ENCODE measurements around the gene OCA2.
"Not testable (repeated sequence)": the region's sequence is repeated elsewhere in the genome, so short reads cannot be mapped to it uniquely, and the experiment has no call there.

OCA2 gene

DNA sequence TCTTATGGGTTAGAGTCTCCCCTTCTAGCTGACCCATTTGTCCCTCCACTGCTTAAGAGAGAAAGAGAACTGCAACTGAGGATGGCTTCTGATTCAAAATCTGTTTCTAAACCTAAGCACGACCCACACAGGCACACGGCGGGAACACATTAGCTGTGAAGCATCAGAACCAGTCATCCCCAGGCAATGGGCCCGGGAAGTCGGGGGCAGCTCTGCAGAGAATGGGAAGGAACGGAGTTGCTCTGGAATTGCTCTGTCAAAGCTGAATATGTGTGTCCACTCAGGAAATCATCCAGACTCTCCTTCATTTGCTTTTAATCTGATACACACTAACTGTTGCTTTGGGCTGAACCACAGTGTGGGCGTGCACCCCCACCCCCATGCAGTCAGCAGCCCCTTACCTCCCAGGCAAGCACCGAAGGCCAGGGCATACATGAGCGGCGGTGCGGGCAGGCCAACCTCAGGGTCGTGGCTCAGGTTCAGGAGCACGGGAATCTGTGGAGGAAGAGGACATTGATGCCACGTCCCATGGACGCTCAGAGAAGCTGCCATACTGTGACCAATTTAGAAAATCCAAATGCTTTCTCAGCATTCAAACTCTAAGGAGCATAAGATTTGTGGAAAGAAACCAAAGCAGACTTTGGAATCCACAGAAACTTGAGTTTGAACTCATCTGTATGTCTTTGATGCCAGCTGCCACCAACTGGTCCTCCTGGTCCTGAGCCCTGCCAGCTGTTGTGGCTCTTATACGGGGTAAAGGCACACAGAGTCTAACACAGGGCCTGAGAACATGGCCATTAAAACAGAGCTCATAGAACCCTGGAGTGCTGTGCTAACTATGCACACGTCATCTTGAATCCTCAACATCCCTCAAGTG lies 247.9 kb downstream of the OCA2 start:
- no peak for DNase-seq (ENCODE audit: low read depth in 4 of 4, low spot score in 1 of 4)

- DNase-seq (ENCODE audit: low read depth in 4 of 4, low spot score in 1 of 4): no peak
Observed at GRCh38 chr15:27850050-27850449, 249.1 kb downstream of the OCA2 start.

DNA sequence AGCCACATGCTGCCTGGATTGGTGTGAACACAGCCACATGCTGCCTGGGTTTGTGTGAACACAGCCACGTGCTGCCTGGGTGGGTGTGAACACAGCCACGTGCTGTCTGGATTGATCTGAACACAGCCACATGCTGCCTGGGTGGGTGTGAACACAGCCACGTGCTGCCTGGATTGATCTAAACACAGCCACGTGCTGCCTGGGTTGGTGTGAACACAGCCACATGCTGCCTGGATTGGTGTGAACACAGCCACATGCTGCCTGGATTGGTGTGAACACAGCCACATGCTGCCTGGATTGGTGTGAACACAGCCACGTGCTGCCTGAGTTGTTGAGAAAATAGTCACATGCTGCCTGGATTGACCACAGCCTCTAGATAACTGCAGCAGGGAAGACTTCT lies 250.2 kb downstream of the OCA2 start:
- DNase-seq (ENCODE audit: low read depth in 4 of 4, low spot score in 1 of 4): not testable (repeated sequence)

DNA sequence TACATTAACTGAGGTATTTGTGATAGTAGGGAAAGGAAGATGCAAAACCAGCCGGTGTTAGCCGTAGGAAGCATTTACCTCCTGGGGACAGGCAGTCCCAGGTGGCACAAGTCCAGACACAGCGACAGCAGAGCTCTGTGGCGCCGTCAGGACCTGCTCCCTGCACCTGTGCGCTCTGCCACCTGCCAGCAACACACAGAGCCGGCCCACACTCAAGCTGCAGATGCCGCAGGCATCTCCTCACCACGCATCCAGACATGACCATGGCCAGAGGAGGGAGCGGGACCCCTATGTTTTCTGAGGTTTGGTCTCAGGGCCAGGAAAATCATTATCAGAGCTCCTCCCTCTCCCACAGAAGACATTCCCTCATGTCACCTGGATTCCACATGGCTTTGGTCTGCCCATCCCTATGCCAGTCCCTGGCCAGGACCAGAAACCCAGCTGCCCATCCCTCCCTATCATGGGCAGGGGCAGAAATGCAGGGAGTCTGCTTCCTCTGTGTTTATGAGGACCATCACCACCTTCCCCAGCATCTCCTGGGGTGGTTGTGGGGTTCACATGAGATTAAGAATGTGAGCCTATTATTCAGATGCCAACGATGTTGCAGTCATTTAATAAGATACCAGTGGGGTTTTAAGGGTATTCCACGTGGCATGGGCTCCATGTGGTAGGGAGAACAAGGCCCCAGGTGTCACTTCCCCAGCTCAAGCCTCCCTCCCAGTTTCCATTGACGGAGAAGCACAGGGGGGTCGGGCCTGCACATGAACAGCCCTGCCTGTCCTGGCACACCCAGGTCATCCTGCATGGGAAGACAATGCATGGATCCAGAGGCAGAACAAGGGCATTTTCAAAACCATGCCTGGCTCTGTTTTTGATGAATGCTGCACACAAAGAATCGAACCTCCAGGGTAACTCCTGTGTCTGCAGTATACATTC lies 251.1 kb downstream of the OCA2 start:
- no peak for DNase-seq (ENCODE audit: low read depth in 4 of 4, low spot score in 1 of 4)

DNA sequence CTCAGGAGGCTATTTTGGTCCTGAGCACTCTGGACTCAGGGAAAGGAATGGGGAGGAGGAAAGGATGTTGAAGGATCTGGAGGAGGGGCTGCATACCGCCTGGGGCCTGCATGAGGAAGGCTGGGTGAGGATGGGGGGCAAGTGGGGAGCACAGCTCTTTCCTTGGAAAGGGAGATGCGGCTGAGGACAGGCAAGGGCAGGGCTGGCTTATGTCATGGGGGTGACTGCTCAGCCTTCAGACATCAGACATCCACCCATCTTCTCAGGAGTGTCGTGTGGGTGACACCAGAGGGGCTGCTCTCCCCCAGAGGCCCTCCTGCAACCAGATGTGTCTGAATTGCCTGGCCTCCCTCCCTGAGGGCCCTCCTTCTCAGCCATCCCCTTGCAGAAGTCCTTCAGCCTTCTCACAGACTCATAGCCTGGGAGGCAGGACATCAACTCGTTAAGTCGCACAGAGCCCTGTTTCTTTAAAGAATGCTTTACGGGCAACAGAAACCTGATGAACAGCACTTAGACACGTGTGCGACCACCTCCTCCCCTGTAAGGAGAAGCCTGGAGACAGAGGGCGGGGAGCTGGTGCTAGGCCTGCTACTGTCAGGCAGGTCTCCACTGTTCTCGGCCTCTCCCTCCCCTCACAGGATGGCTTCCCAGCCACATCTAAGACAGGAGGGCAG lies 252.3 kb downstream of the OCA2 start:
- DNase-seq (ENCODE audit: low read depth in 4 of 4, low spot score in 1 of 4): no peak

DNA sequence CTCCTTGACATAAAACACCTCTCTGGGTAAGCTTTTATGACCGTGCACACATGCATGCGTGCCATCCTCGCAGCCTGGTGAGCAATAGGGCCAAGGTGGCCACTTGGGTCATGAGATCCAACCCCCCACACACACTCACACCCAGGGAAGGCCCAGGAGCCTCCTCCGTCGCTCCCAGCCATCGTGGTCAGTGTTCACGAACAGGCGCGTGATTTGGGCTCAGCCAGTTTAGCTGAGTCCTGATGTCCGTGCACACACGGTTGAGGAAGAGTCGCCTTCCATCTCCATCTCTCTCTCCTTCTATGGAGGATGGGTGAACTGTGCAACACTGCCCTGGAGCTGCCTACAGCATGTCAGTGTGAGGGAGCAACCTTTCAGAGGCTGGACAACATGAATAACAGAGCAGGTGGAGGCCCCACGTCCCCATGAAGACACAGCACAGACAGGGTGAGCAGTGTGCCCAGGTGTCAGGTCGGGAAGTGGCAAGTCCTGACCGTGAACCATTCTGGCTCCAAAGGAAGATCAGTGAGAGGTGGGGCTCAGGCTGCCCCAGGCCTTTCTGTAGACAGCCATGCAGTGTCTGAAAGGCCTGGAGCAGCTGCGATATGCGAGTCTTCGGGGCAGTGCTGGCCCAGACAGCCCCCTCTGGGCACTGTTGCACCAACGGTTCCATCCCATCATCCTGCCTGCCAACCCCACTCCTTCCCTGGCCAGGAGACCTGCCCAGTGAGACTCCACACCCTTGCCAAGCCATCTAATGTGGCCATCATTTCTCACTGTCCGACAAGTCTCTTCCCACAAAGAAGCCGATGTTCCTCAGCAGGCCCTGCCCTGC lies 253.4 kb downstream of the OCA2 start:
- no peak for DNase-seq (ENCODE audit: low read depth in 4 of 4, low spot score in 1 of 4)

- no peak for DNase-seq (ENCODE audit: low read depth in 4 of 4, low spot score in 1 of 4)
Observed at GRCh38 chr15:27844018-27844666, 255.0 kb downstream of the OCA2 start.

GRCh38 chr15:27843146-27843545 lies 256.0 kb downstream of the OCA2 start:
- no peak for DNase-seq (ENCODE audit: low read depth in 4 of 4, low spot score in 1 of 4)

DNA sequence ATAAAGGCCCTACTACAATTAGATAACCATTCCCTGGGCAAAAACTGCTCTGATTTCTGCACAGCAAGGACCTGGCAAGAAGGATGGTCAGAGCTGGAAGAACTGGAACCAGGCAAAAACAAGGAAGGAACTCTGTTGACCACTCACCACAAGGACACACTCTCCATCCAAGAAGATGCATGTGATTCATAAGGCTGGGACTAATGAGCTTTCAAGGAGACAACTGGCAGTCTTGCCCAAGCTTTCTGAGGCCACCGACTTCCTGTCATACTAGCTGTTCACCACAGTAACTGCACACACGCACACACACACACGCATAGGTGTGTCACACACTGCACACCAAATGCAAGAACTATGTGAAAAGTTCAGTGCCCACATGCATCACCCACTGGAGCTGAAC lies 256.6 kb downstream of the OCA2 start:
- no peak for DNase-seq (ENCODE audit: low read depth in 4 of 4, low spot score in 1 of 4)

DNA sequence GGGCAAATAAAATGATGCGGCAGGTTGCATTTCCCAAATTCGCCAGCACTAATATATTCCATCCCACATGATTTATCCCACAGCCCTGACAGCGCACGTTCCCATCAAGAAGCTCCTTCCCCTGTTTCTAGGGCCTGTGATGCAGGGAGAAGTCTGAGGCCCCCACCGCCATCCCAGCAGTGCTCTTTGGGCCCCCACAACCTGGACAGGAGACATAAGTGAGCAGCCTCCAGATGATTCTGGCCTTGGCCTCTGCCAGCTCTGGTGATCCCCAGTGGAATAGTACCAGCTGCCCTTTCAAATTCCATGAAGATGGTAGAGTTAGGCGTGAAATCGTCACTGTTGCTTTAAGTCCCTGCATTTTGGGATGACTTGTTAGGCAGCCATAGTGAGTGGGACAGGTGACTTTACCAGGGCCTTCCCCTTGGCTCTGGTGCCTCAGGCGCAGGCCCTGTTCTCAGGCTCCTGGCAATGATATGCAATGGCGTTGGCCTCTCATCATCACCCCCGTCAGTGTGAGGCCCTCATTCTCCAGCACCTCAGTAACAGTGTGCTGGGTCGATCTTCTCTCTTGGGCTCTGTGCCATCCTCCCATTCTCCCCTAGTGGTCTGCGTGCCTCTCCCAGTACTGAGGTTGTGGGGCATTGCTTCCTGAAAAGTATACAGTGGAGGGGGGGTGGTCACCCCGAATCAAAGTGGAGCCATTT lies 263.7 kb downstream of the OCA2 start:
- no peak for DNase-seq (ENCODE audit: low read depth in 4 of 4, low spot score in 1 of 4)

GRCh38 chr15:27834684-27835083 lies 264.4 kb downstream of the OCA2 start:
- DNase-seq (ENCODE audit: low read depth in 4 of 4, low spot score in 1 of 4): no peak

- no peak for DNase-seq (ENCODE audit: low read depth in 4 of 4, low spot score in 1 of 4)
Observed at GRCh38 chr15:27833974-27834373, 265.1 kb downstream of the OCA2 start.

- no peak for DNase-seq (ENCODE audit: low read depth in 4 of 4, low spot score in 1 of 4)
Observed at GRCh38 chr15:27833178-27833577, 265.9 kb downstream of the OCA2 start.

GRCh38 chr15:27832237-27832596 lies 266.9 kb downstream of the OCA2 start:
- DNase-seq (ENCODE audit: low read depth in 4 of 4, low spot score in 1 of 4): no peak

GRCh38 chr15:27831384-27832236 lies 267.5 kb downstream of the OCA2 start:
- no peak for DNase-seq (ENCODE audit: low read depth in 4 of 4, low spot score in 1 of 4)

DNA sequence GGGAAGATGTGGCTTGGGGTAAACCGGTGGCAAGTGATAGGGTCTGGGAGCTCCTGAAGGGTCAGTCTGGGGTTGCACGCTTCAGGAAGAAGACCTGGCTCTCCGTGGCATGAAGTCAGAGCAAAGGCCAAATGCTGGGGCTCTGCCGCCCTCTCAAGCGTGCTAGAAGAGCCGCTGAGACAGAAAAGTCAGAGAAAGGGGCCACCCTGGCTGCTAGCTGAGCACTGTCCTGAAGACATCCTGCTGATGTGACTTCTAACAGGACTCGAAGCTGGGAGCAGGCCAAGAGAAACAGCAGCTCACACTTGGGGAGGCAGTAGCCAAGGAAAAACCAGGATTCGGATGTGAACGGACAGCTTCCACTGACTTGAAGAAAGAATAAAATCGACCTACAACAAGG lies 270.4 kb downstream of the OCA2 start:
- no peak for DNase-seq (ENCODE audit: low read depth in 4 of 4, low spot score in 1 of 4)

DNA sequence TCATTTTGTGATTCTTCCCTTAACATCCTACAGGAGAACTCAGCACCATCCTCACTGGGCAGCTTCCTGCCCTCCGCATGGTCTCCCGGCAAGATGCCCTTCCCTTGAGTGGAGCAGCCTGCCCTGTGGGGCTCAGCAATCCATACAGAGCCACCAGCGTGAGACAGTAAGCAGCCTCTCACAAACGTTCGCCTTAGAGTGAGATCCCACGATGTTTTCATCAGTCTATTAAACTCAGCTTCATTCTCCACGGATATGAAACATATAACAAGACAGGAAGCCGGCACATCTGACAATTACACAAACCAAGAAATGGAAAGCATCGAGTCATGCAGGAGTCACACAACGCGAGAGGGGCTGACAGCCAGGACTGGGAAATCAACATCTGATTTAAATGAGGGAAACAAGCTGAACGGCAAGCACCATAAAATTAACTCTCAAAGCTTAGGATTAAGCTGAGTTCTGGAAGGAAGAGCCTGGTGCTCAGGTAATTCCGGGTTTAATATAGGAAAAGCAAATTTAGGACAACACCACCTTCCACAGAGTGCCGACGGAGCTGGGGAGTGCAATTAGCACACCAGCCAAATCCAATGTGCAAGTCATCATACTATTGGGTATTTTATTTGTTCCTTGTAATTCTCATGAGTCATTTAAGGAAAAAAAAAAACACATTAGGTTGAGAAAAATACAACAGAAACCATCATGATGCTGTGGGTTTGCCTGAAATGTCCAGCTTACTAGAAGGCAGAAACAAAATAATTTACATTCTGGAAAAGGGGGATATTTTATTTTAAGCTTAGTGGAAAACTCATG lies 272.0 kb downstream of the OCA2 start:
- no peak for DNase-seq (ENCODE audit: low read depth in 4 of 4, low spot score in 1 of 4)

- DNase-seq (ENCODE audit: low read depth in 4 of 4, low spot score in 1 of 4): no peak
Observed at GRCh38 chr15:27826411-27826810, 272.7 kb downstream of the OCA2 start.

Measured in stimulated activated CD4-positive, alpha-beta T cell treated with anti-CD3 and anti-CD28 coated beads, Interleukin-1b, Interleukin-23, amount 100 ng/mL, for 24 hours (primary cell).